ENCODE data around the gene TNS3. TPM values are rescaled to one million over a fixed set of nuclear protein-coding genes. Genes with fewer than 3 reads are reported as not detected.
A peak's percentile ranks its signal among the peaks of the same experiment; 100 is the strongest.

Gene TNS3
- total RNA-seq, 1 donor from 2014 or later: 92.9 TPM

GRCh38 chr7:47521816-47522561 lies 59.9 kb downstream of the TNS3 start:
- H3K4me2 ChIP-seq (ENCODE audit: low read length): no peak overlapping the region
- peak overlapping the region; percentile 80 for H3K27ac Mint-ChIP-seq (ENCODE audit: unreplicated experiment)
- H3K9me3 Mint-ChIP-seq (ENCODE audit: unreplicated experiment): no peaks in the 10 kb centered on the region
- H3K4me3 ChIP-seq (ENCODE audit: insufficient read depth, low read depth, low read length): no peak overlapping the region
- peaks cover 30% of the 10 kb centered on the region for H3K4me1 ChIP-seq (ENCODE audit: insufficient read depth, low read length)
- H3K36me3 Mint-ChIP-seq (ENCODE audit: low read depth, unreplicated experiment): peaks cover 28% of the 10 kb centered on the region
- no peak overlapping the region for H2AFZ ChIP-seq (ENCODE audit: low read depth, low read length)
- H3K27me3 ChIP-seq (ENCODE audit: insufficient read depth, low read length): no peaks in the 10 kb centered on the region
- H4K20me1 ChIP-seq (ENCODE audit: insufficient read depth, low read length): peaks cover 41% of the 10 kb centered on the region
- FAIRE-seq: no peak
- no peak overlapping the region for H3K4me3 Mint-ChIP-seq (ENCODE audit: unreplicated experiment)
- no peak for DNase-seq (ENCODE audit: low read depth)
- peaks cover 14% of the 10 kb centered on the region for H3K36me3 ChIP-seq (ENCODE audit: insufficient read depth, low read length)
- peaks cover 32% of the 10 kb centered on the region for H3K4me1 Mint-ChIP-seq (ENCODE audit: low read depth, unreplicated experiment)
- H3K9ac ChIP-seq (ENCODE audit: low read length): no peak overlapping the region
- no peak overlapping the region for H3K27ac ChIP-seq (ENCODE audit: low read depth, low read length)
- H3K79me2 ChIP-seq (ENCODE audit: insufficient read depth, low read length): peaks cover 50% of the 10 kb centered on the region
- no peaks in the 10 kb centered on the region for H3K9me3 ChIP-seq (ENCODE audit: insufficient read depth, low read depth, low read length)
- TF ChIP-seq EZH2 (IDR thresholded peaks at IDR 0.05; ENCODE audit: insufficient read depth, low read length): no peak
- no peak for TF ChIP-seq CTCF (IDR thresholded peaks at IDR 0.05; ENCODE audit: insufficient read depth, low read depth, low read length)
- H3K27me3 Mint-ChIP-seq (ENCODE audit: low read depth, unreplicated experiment): no peaks in the 10 kb centered on the region

DNA sequence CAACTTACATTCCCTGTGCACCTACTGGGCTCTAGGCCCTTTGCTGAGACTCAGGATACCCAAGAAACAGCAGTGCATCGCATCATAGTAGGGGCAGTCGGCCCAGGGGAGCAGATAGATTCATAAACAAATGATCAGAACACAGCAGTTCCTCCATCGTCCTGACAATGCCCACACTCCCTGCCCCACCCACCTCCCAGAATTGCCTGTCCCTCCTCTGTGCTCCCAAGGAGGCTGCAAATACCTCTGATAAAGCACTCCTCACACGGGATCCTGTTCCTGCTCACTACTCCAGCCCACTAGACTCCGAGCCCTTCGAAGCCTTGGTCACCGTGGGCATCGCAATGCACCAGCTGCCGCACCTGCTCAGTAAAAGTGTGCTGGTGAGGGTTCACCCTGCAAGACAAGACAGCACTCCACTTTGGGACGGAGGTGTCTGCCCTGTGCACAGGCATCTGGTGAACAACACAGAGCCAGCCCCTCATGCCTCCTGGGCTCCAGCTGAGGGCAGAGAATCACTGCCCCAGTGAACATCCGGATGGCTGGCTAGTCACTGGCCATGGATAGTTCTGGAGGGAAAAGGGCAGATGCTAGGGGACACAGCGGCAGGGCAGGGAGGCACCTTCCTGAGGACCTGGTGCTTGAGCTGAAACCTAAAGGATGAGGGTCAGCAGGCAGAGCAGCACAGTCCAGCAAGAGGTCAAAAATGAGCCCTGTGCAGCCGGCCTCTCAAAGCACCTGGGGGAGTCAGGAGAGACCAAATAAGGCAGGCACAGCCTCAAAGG lies 60.7 kb downstream of the TNS3 start:
- peaks cover 53% of the 10 kb centered on the region for H3K79me2 ChIP-seq (ENCODE audit: insufficient read depth, low read length)
- TF ChIP-seq CTCF (IDR thresholded peaks at IDR 0.05; ENCODE audit: insufficient read depth, low read depth, low read length) (no peak), EZH2 (IDR thresholded peaks at IDR 0.05; ENCODE audit: insufficient read depth, low read length) (no peak)

More for the DNA sequence above, 60.7 kb downstream of the TNS3 start:
- Histone ChIP-seq H3K9me3 (ENCODE audit: insufficient read depth, low read depth, low read length) (no peaks in the 10 kb centered on the region), H4K20me1 (ENCODE audit: insufficient read depth, low read length) (peaks cover 41% of the 10 kb centered on the region), H3K27ac (ENCODE audit: low read depth, low read length) (no peak overlapping the region), H3K4me1 (ENCODE audit: insufficient read depth, low read length) (peaks cover 30% of the 10 kb centered on the region), H3K4me3 (ENCODE audit: insufficient read depth, low read depth, low read length) (no peak overlapping the region), H3K36me3 (ENCODE audit: insufficient read depth, low read length) (peaks cover 10% of the 10 kb centered on the region), H2AFZ (ENCODE audit: low read depth, low read length) (no peak overlapping the region), H3K9ac (ENCODE audit: low read length) (peak overlapping the region; percentile 56), H3K27me3 (ENCODE audit: insufficient read depth, low read length) (no peaks in the 10 kb centered on the region), H3K4me2 (ENCODE audit: low read length) (no peak overlapping the region)
- FAIRE-seq: no peak
- Mint-ChIP-seq H3K9me3 (ENCODE audit: unreplicated experiment) (no peaks in the 10 kb centered on the region), H3K27me3 (ENCODE audit: low read depth, unreplicated experiment) (no peaks in the 10 kb centered on the region), H3K27ac (ENCODE audit: unreplicated experiment) (peak overlapping the region; percentile 92), H3K36me3 (ENCODE audit: low read depth, unreplicated experiment) (peaks cover 29% of the 10 kb centered on the region), H3K4me1 (ENCODE audit: low read depth, unreplicated experiment) (peaks cover 32% of the 10 kb centered on the region), H3K4me3 (ENCODE audit: unreplicated experiment) (no peak overlapping the region)
- DNase-seq (ENCODE audit: low read depth): no peak
